NCI-H2227 (cell line): ENCODE data around the gene ELK3.
"Not testable (repeated sequence)": the region's sequence is repeated elsewhere in the genome, so short reads cannot be mapped to it uniquely, and the experiment has no call there.

Experiments
- DNase-seq: peaks from one replicate; lab custom pipeline; 2025; ENCODE audit not compliant: unreplicated experiment; lab: John Stamatoyannopoulos, UW

ELK3 gene

DNA sequence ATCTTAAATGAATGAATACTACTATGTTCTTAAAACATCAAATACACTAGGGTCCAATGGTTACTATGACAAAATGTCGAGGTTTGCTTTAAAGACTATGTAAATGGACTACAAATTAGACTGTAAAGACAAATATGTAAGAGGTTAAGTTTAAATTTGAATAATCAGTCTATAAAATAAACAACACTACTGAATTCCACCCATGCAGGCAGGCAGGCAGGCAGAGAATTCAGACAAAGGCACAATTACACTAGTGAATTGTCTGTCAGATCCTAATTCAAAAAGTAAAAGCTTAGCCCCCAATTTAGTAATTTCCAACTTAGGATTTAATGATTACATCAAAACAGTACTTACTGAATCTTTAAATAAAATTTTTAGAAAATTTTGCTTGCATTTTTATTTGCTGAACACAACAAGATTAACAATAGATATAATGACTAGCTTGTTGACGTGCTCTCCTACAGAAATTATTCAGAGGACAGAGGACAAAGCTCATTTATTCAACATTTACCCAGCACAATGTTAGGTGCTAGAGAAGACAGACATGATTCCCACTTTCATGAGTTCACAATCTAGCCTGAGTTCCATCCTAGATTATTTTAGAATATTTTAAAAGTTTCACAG, 108.6 kb downstream of the ELK3 start:
- no peak for DNase-seq

DNA sequence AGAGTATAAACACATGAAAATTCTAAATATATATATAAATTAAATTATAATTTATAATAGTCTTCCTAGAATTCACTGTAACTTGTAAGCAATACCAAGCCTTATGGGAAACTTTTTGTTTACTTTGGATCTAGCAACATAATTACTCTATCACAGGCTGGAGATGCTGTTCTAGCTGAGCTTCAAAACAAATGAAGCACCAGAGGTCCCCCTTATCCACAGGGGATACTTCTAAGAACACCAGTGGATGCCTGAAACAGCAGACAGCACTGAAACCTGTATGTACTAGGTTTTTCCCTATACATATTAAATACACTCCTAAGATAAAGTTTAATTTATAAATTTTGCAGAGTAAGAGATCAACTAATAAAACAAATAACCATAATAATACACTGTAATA, 109.5 kb downstream of the ELK3 start:
- DNase-seq = no peak

GRCh38 chr12:96305665-96306064, 111.5 kb downstream of the ELK3 start:
- DNase-seq = no peak

DNA sequence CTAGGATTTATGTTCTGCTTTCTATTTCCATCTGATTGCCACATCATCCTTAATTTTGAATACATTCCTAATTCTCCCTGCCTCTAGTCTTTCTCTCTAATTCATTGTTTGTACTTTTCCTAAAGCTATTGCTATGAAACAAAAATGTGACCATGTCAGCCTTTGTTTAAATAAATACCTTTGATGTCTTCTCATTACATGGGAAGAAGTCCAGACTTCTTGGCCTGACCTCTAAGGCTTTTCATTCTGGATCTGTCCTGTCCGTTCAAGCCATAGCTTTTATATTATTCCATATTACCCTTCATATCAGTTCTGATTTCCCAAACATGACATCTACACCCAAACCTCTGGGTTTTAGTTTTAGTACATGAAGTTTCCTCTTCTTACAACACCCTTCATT, 114.7 kb downstream of the ELK3 start:
- no peak for DNase-seq

GRCh38 chr12:96310067-96310466, 115.9 kb downstream of the ELK3 start:
- no peak for DNase-seq

- DNase-seq = no peak
These were observed 117.0 kb downstream of the ELK3 start for GRCh38 chr12:96311191-96311590.

DNA sequence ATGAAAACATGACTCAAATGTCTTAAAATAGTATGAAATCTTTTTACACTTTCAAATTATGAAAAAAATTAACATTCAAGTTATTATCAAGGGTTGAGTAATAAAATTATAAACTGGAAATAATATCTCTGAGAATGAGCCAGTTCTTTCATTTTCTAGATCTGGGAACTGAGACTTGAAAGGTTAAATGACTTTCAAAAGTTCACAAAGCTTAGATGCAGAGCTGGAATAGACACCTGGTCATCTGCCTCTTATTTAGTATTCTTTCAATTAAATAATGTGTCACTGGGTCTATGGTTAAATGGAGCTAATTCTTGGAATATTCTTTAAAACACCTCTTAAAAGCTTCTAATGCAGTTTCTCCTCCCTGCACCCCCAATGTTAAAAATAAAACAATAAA, 119.4 kb downstream of the ELK3 start:
- no peak for DNase-seq

DNA sequence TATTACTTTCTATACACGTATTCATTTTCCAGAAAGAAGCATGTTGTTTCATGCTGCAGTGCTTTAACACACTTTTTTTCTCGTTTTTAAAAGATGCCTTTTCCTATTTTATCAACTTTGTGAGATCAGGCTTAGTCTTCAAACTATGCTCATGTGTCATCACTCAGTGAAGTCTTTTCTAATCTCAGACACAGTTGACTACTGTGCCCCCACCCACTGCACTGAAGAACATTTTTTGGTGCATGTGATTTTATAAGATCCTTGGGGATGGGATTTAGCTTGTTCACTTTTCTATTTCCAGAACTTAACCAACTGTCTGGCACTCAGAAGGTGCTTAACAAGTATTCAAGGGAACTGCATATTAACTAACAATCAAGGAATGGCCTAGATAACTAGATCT, 120.5 kb downstream of the ELK3 start:
- DNase-seq = no peak

GRCh38 chr12:96315741-96316481, 121.7 kb downstream of the ELK3 start:
- DNase-seq = peak; percentile 47

- DNase-seq = not testable (repeated sequence)
These were observed 123.6 kb downstream of the ELK3 start for GRCh38 chr12:96317801-96318200.
